Stimulated activated CD8-positive, alpha-beta memory T cell treated with anti-CD3 and anti-CD28 coated beads, Interleukin-12 subunit alpha, Interleukin-12 subunit beta, amount 100 ng/mL, for 1 hour (primary cell): Measurements from ENCODE around the gene CMC1.
A peak's percentile ranks its signal among the peaks of the same experiment; 100 is the strongest.
"Not testable (repeated sequence)": the region's sequence is repeated elsewhere in the genome, so short reads cannot be mapped to it uniquely, and the experiment has no call there.

Experiments used
- DNase-seq: peaks from one replicate; pipeline ENCODE4 v3.0.0-alpha.2; 2020; ENCODE audit warnings: low read depth

Gene CMC1, protein sequence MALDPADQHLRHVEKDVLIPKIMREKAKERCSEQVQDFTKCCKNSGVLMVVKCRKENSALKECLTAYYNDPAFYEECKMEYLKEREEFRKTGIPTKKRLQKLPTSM

DNA sequence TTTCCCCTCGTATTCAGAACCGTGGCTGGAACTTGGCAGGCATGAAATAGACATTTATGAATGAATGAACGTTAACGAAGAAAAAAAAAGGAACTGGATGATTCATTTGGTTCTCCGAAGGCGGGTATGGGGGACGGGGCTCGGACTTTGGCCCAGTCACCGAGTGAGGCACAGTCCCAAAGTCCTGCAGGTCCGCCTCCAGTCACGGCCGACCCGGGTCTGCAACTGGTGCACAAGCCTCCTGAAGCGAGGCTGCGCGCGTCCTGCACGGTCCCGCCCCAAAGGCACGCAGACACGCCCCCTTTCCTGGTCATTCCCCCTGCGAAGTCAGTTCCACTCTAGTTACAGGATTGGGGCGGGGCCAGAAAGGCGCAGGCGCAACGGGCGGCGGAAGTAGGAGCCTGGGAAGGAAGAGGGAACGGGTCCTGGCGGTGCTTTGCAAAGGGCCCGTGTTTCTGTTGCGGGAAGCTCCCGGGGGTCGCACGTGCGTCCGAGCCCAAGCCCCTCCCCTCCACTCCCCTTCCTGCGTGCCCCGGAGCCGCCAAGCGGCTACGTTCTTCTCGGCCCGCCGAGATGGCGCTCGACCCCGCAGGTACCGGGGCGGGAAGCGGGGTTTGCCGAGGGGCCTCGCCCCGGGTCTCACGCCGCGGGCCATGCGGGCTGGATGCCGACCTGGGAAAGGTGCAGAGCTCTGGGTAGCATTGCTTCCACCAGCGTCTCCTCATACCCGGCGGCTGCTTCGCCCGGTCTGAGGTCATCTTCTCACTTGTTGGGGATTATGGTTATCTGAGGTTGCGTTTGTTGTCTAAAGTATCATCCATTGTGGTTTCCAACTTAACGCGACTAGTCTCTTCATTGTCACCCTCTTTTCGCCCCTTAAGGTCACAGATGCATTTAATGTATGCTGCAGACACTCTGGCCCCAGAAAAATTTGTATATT is at the start of gene CMC1:
Gene CMC1 (plus strand): TSS at position 399 of the 940 bp plus-strand sequence. CDS start 175 bp downstream, at position 574.
- peak; percentile 85 for DNase-seq

DNA sequence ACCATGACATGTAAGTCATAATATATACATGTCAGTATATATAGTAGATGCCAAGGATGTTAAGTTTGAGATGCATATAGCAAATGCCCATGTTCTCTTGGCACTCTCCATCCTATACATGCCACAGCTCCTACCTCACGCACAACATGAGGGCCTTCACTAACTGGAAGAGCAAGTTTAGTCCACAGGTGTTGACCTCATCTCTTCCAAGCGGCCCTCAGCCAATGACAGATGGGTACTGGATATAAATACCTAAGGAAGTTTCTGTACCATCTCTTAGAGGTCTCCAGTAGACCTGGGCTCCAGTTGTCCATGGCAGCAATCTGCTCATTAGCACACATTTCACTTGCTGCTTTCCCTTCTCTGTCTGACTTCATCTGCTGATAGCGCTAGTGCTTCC is 43.3 kb upstream of the CMC1 start:
- no peak for DNase-seq

DNA sequence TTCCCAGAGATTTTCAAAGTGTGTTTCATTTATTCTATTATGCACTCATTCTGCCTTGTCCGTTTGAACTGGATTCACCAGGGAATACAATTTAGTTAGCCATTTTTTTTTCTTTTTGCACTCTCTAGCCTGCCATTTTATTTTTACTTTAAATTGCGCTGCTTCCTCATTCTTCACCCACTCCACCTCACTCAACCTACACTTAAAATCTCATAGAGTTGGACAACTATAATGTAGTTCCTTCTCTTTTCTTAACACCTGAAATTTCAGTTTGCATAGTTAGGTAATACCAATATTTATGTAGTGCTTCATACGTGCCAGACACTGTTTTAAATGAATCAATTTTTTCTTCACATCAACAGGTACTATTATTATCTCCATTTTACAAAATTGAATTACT is 42.4 kb upstream of the CMC1 start:
- DNase-seq: no peak

DNA sequence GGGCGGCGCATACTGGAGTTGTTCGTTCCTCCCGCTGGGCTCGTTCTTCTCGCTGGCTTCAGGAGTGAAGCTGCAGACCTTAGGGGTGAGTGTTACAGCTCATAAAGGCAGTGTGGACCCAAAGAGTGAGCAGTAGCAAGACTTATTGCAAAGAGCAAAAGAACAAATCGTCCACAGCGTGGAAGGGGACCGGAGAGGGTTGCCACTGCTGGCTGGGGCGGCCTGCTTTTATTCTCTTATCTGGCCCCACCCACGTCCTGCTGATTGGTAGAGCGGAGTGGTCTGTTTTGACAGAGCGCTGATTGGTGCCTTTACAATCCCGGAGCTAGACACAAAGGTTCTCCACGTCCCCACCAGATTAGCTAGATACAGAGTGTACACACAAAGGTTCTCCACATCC is 41.8 kb upstream of the CMC1 start:
- DNase-seq: not testable (repeated sequence)

DNA sequence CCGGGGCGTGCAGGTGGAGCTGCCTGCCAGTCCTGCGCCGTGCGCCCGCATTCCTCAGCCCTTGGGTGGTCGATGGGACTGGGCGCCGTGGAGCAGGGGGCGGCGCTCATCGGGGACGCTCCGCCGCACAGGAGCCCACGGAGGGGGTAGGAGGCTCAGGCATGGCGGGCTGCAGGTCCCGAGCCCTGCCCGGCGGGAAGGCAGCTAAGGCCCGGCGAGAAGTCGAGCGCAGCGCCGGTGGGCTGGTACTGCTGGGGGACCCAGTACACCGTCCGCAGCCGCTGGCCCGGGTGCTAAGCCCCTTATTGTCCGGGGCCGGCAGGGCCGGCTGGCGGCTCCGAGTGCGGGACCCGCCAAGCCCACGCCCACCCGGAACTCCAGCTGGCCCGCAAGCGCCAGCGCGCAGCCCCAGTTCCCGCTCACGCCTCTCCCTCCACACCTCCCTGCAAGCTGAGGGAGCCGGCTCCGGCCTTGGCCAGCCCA is 41.0 kb upstream of the CMC1 start:
- not testable (repeated sequence) for DNase-seq

DNA sequence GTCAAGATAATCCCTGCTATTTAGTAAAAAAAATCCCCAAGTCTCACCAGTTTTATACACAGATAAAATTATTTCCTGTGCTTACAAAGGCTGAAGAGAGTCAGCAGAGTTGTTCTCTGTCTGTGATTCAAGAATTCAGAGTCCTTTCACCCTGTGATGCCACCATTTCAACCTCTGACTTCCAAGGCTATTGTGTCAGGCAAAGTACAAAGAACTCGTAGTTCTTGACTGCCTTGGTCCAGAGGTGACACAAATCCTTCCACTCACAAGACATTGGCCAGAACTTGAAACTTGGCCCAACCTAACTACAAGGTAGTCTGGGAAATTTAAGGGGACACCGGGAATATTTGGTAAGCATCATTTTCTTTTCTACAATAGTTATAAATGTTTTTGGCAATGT is 34.9 kb upstream of the CMC1 start:
- no peak for DNase-seq

DNA sequence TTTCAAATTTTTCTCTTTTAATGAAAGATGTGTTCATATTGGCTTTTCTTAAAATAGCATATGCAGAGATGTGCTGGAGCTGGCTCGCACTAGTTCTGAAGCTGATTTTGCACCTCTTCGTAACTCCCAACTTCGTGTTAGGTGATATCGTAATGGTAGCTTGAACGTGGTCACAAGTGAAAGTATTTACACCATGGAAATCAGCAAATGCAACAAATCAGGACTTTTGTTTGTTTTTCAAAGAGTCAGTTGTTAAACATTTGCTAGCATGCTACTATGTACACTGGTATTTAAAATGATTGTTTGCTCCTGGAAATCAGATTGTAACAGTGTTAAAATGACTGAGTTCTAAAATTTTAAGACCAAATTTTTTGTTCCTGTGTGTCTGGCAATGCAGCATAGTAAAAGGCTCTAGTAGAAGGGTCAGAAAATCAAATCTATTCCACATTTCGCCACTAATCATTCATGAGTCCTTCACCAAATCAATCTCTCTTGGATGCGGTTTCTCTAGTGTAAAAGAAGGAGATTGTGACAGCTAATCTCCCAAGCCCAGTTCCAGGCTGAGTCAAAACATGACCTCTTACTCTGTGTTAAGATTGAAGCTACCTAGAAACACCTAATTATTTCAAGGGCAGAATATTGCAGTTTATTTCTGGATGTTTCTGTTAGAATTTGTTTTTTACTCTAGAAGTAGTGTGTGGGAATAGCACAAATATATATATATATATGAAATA is 34.3 kb upstream of the CMC1 start:
- DNase-seq: no peak

DNA sequence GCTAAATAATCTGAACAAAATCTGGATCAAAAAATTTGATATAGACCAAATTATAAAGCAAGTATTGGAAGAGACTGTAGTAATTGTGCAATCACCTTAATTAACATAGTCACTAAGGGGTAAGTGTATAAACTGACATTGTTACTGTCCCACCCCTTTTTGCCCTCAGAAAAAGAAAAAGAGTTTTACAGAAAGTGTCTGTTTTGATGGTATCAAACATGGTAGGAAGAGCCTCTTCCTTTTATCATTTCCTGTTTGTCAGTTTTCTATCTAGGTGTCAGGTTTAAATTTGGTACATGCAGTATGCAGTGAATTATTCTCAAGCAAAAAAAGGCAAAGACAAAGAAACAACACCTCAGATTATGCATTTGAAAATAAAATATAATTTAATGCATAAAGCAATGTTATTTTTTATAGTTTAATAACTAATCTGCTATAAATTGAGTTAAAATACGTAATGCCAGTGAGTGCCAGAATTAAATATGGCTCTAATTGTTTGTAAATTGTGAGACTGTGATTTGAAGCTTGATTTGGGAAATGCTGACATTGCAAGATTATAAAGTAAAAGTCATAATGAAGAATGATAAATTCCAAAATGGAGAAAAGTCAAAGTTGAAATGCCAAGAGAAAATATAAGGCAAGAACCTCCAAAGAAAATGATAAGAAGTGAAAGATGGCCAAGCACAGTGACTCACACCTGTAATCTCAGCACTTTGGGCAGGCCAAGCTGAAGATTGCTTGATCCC is 30.3 kb upstream of the CMC1 start:
- no peak for DNase-seq

DNA sequence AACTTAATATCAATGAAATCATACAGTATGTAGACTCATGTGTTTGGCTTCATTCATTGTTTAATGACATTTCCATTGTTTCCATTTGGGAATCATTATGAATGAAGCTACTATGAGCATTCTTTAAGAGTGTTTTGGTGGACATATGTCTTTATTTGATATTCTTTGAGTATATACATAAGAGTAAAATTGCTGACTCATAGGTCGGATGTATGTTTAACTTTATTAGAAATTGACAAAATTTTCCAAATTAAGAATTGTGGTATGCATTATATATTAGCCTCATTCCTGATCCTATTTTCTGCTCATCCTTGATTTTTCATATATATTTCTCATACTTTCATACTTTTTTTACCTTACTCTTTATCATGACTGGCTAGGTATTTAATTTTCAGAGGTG is 28.7 kb upstream of the CMC1 start:
- no peak for DNase-seq

DNA sequence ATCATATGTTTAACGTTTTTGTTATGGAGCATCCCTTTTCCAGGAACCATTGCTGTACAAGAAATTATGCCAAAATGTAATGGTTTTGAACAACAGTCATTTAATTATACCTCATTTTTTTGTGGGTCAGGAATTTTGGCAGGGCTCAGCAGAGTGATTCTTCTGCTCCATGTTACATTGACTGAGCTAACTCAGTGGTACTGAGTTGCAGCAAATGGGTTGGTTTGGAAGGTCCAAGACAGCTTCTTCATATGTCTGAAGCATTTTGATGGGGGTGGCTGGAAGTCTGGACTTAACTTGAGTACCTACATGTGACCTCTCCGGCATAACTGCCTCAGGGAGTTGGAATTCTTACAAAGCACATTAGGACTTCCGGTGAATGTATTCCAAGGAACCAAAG is 26.0 kb upstream of the CMC1 start:
- DNase-seq: no peak

DNA sequence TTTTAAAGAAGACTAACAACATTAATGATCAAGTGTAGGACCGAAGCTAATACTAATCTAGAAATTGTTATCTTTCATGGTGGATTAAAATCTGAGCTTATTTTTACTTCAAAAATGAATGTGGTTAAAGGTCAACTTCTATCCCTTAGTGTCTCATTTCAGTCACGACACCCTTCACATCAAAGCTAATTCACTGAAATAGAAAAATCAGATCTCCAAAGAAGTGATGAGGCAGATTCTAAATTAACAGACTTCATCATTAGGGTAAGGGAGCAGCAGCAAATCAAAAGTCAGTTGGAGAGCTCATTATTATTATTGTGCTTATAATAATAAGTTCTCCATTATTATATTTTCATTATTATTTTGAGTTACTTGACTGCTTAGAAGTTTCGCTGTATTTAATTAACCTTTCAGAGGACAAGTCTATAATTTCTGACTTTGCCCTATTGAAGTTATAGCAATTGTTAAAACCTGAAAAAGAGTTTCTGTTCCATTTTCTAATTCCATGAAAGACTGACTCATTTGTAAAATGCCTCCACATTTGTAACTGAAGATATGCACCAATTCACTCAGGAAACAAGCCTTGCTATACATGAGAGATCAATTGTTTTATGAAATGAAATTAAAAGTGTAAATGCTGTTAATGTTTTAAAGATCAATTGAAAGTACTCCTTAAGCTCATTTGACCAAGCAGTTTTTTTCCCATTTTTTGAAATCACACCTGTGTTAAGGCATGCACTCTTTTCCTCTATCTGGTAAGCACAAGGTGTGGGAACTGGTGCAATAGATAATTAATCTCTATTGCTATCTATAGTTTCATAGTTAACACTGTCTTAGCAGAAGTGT is 23.1 kb upstream of the CMC1 start:
- no peak for DNase-seq

DNA sequence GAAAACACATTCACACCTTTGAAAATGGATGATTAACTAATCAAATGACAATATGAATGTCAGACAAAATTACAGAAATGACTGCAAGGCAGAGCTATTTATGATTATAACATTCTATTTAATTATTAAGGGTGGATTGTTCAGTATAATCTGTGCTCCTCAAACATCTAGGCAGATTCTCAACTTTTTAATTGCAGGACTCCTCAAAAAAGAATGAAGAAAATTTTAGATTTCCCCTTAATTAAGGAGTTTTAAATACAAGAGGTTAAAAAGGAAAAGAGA is 22.6 kb upstream of the CMC1 start:
- no peak for DNase-seq

DNA sequence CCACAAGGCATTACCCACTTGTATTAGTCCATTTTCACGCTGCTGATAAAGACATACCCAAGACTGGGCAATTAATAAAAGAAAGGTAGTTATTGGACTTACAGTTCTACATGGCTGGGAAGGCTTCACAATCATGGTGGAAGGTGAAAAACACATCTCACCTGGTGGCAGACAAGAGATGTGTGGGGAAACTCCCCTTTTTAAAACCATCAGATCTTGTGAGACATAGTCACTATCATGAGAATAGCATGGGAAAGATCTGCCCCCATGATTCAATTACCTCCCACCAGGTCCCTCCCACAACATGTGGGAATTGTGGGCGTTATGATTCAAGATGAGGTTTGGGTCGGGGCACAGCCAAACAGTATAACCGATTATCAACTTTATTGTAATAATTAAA is 17.0 kb upstream of the CMC1 start:
- DNase-seq: no peak

DNA sequence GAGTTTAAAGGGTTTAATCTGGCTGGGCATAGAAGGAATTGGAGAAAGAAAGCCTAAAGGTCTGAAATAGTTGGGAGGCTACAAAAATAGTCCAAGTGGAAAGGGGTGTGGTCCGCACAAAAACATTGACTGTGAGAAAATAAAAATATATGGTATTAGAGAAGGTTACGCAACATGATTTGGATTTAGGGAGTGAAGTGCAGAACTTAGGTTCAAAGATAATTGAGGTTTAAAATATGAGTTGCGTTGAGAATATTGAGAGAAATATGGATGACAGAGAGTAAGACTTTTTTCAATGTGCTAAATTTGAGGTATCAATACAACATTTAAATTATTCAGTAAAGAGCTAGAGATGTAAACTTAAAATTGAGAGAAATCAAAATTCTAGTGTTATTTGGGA is 15.4 kb upstream of the CMC1 start:
- no peak for DNase-seq

DNA sequence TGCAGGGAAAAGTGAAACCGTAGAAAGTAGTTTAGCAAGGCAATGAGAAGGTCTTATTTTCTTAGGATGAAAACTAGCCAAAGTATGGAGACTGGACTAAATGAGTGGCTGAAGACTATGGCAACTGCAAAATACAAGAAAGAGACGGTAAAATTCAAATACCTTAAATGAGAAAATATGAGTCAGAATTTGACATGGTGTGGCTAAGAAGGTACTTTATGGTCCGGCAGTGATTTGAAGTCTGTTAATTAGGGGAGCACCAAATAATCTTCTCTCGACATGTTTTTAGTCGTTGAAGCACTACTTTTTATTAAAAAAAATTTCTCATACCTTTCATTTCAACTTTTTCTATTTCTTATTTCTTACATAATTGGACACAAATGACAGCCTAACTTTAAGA is 12.8 kb upstream of the CMC1 start:
- DNase-seq: no peak

DNA sequence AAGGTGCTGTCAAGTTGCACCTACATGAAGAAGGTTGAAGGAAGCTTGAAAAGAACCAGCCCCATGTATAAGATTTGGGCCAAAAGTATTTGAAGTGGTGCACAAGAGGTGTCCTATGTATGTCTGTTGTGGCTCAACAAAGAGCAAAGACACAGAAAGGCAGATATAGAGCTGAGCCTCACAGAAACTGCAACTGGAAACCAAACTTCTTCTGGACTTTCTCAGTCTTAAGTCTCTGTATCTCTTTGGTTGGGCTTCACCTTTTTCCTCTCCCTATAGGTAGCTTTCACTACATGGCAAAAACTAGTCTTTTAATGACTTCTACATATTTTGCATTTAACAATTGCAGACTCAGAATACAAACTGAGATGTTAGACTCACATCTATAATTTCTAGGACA is 8.8 kb upstream of the CMC1 start:
- no peak for DNase-seq

DNA sequence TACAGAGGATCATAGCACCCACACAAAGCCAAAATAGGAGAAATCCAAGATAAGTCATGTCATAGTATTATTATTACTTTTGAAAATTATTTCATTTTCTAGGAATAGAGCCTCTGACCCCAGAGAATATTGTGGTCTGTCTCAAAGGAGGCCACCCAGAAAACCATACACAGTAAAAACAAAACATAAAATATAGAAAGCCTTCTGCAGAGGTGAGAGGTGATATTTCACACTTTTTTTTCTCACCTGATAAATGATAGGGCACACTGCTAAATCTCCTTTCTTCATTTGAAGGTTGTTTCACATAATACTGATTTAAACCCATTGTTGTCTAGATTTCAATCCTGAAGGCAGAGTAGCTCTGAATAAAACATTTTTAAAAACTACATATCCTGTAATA is 7.0 kb upstream of the CMC1 start:
- DNase-seq: no peak

DNA sequence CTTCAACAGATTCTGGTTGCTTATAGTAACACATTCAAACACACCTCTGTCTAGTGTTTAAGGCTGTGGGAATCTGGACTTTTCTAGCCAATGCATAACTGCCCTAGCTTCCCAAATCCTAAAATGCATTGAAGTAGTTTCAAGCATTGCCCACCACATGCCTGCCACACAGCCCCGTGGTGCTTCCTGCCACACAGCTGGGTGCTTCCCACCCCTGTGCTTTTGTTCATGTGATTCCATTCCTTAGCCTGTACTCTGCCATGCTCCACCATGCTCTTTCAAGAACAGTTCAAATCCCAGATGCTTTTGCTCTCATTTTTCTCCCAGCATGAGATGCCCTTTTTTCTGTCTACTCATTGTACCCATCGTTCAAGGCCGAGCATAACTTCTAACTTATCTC is 2.3 kb upstream of the CMC1 start:
- DNase-seq: no peak

DNA sequence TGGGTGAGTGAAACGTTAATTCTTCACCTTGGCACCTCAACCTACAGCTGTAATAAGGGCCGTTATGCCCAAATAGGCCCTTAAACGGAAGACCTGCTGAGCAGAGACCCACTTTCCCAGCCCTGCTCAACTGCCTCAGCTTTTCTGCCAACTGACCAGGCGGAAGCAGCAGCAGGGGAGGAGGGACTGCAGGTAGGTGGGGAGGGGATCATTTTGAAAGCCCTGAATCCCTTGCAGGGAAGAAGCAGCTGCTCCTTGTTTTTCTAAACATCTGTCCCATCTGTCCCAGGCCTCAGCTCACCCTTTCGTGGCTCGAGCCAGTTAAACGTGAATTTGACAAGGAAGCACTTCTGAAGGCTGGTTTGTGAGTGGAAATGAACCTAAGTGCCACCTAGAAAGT is 978 bp upstream of the CMC1 start:
- DNase-seq: no peak

DNA sequence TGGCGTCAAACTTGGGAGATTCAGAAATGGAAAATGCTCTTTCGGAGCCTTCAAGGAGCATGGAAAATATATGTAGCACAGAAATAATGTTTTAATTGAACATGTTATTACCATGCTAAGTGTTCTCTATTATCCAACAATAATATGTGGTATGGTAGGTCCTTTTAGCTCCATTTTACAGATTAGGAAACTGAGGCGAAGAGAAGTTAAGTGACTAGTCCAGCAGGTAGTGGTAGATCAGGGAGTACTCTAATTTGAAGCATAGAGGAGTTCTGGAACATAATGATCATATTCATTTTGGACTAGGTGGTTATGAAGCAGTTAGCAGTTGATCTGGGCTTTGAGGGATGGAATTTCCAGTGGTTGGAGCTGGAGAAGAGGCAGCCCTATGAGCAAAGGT is 1.1 kb downstream of the CMC1 start:
- no peak for DNase-seq

DNA sequence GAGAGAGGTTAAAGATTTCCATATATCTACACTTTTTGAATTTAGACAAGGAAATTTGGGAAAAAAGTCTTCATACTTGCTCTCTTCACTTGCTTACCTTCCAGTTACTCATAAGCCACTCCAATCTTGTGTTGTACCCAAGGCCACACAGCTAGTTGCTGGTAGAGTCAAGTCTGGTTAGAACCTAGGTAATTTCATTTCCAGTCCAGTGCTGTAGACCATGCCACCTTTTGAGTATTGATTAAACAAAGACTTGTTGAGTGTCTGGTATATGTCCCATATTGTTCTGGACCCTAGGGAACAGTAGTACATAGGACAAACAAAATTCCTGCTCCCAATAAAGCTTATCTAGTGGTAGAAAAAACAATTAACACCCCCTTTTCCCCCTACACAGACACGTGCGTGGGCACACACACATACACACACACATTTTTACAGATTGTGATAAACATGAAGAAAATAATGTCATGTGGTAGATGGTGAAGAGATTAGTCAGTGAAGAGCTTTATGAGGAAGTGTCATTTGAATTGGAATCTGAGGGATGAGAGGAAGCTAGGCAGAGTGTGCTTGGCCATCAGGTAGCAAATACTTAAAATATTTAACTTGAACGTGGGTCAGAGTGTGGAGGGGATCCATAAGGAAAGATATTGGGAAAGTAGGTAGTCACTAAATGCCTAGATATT is 2.1 kb downstream of the CMC1 start:
- DNase-seq: no peak
